ENCODE measurements around the gene SLC22A31.

SLC22A31 gene

GRCh38 chr16:89216315-89217137, 16.2 kb upstream of the SLC22A31 start:
- DNase-seq (ENCODE audit: low read depth) = peak; percentile 42

- peak; percentile 7 for DNase-seq (ENCODE audit: low read depth)
Observed at GRCh38 chr16:89210904-89211515, 10.7 kb upstream of the SLC22A31 start.

GRCh38 chr16:89210165-89210903, 10.0 kb upstream of the SLC22A31 start:
- no peak for DNase-seq (ENCODE audit: low read depth)

GRCh38 chr16:89209522-89210044, 9.2 kb upstream of the SLC22A31 start:
- no peak for DNase-seq (ENCODE audit: low read depth)

GRCh38 chr16:89207993-89208392, 7.7 kb upstream of the SLC22A31 start:
- no peak for DNase-seq (ENCODE audit: low read depth)

GRCh38 chr16:89202422-89203215, 2.3 kb upstream of the SLC22A31 start:
- DNase-seq (ENCODE audit: low read depth) = no peak

GRCh38 chr16:89201439-89202377, 1.4 kb upstream of the SLC22A31 start:
- DNase-seq (ENCODE audit: low read depth) = no peak

GRCh38 chr16:89200850-89201411, 594 bp upstream of the SLC22A31 start:
- no peak for DNase-seq (ENCODE audit: low read depth)

- DNase-seq (ENCODE audit: low read depth) = no peak
Observed at GRCh38 chr16:89199241-89200123, 855 bp downstream of the SLC22A31 start.

- DNase-seq (ENCODE audit: low read depth) = no peak
Observed at GRCh38 chr16:89198417-89199240, 1.7 kb downstream of the SLC22A31 start.

- DNase-seq (ENCODE audit: low read depth) = no peak
Observed at GRCh38 chr16:89197633-89198416, 2.5 kb downstream of the SLC22A31 start.

GRCh38 chr16:89197033-89197632, 3.2 kb downstream of the SLC22A31 start:
- no peak for DNase-seq (ENCODE audit: low read depth)

GRCh38 chr16:89195521-89196171, 4.7 kb downstream of the SLC22A31 start:
- DNase-seq (ENCODE audit: low read depth) = no peak

- DNase-seq (ENCODE audit: low read depth) = no peak
Observed at GRCh38 chr16:89194340-89195311, 5.7 kb downstream of the SLC22A31 start.

- DNase-seq (ENCODE audit: low read depth) = no peak
Observed at GRCh38 chr16:89193576-89194293, 6.6 kb downstream of the SLC22A31 start.

Measured in GM04503 (cell line).